Fibroblast of villous mesenchyme (primary cell): ENCODE data around the gene PTPRN2. TPM values are rescaled to one million over a fixed set of nuclear protein-coding genes. Genes with fewer than 3 reads are reported as not detected.
"Not testable (repeated sequence)": the region's sequence is repeated elsewhere in the genome, so short reads cannot be mapped to it uniquely, and the experiment has no call there.

Source experiments
- DNase-seq: peaks from one replicate; pipeline ENCODE4 v3.0.0-alpha.2; 2010; ENCODE audit warnings: low read depth
- H3K4me3 ChIP-seq: 2 replicates; pipeline ENCODE4 v1.5.1; 2011; ENCODE audit warnings: low read depth, mild to moderate bottlenecking, low read length
- total RNA-seq: library from RNA; depleted of rRNA; stranded (reverse); fragments of >200 nt; gene quantifications from 2 replicates; pipeline ENCODE4 v1.2.3, GENCODE V29; 2012
- TF ChIP-seq, protein P1 (sequence below): IDR thresholded peaks from 2 replicates; pipeline ENCODE4 v1.5.1; 2012; ENCODE audit warnings: low read depth, mild to moderate bottlenecking, low read length; ENCODE audit not compliant: insufficient read depth

The PTPRN2 gene
- total RNA-seq, 1 donor: not detected

DNA sequence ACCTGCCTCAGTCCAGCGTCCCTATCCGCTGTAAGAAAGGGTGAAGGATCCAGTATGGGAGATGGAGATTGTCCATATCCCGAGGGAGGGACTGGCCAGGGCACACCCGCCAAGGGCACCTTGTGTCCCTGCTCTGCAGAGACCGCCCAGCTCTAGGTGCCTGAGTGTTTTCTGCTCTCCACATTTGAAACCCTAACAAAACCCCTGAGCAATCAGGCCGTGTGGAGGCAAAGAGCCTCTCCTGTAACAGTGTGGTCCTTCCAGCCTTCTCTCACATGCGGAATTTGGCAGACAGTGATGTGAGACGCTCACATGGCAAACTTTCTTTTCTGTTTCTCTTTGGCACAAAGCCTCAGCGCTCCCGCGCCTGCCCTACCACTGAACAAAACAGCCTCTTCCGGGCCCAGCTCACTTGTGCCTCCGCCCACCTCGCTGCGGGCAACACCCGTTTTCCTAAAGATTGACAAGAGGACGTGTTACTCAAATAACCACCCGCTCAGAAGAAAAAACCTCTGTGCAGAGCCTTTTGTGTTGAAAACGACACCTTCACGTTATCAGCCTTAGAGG, 736.0 kb downstream of the PTPRN2 start:
- TF ChIP-seq, protein P1, sequence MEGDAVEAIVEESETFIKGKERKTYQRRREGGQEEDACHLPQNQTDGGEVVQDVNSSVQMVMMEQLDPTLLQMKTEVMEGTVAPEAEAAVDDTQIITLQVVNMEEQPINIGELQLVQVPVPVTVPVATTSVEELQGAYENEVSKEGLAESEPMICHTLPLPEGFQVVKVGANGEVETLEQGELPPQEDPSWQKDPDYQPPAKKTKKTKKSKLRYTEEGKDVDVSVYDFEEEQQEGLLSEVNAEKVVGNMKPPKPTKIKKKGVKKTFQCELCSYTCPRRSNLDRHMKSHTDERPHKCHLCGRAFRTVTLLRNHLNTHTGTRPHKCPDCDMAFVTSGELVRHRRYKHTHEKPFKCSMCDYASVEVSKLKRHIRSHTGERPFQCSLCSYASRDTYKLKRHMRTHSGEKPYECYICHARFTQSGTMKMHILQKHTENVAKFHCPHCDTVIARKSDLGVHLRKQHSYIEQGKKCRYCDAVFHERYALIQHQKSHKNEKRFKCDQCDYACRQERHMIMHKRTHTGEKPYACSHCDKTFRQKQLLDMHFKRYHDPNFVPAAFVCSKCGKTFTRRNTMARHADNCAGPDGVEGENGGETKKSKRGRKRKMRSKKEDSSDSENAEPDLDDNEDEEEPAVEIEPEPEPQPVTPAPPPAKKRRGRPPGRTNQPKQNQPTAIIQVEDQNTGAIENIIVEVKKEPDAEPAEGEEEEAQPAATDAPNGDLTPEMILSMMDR: no peak

GRCh38 chr7:157850481-157851444, 736.9 kb downstream of the PTPRN2 start:
- no peak for DNase-seq
- TF ChIP-seq, protein P1: no peak
- H3K4me3 ChIP-seq: no peak overlapping the region

More for the DNA sequence above, 736.0 kb downstream of the PTPRN2 start:
- no peak for DNase-seq
- no peak overlapping the region for H3K4me3 ChIP-seq

- TF ChIP-seq, protein P1: no peak
- no peak for DNase-seq
- H3K4me3 ChIP-seq: no peak overlapping the region
Measured at GRCh38 chr7:157849726-157850125, 737.9 kb downstream of the PTPRN2 start.

DNA sequence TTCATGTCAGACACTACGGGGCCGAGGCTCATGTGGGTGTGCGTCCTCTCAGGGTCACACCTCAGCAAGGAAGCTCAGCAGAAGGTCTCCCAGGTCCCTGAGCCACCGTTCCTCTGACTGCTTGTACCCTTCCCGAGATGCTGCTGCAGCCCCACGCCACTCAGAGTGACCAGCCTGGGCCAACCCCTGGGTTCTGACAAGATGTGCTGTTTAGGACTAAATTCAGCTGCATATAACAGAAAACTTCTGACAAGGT, 738.4 kb downstream of the PTPRN2 start:
- no peak overlapping the region for H3K4me3 ChIP-seq
- TF ChIP-seq, protein P1: no peak
- no peak for DNase-seq

GRCh38 chr7:157848508-157849340, 738.9 kb downstream of the PTPRN2 start:
- no peak for DNase-seq
- H3K4me3 ChIP-seq: no peak overlapping the region
- TF ChIP-seq, protein P1: no peak

GRCh38 chr7:157847756-157848487, 739.7 kb downstream of the PTPRN2 start:
- not testable (repeated sequence) for DNase-seq

GRCh38 chr7:157846746-157847145, 740.9 kb downstream of the PTPRN2 start:
- not testable (repeated sequence) for H3K4me3 ChIP-seq, DNase-seq

More at GRCh38 chr7:157847756-157848487, 739.7 kb downstream of the PTPRN2 start:
- not testable (repeated sequence) for H3K4me3 ChIP-seq
